DND-41 (cell line): ENCODE measurements around the gene LENG9.
"Not testable (repeated sequence)": the region's sequence is repeated elsewhere in the genome, so short reads cannot be mapped to it uniquely, and the experiment has no call there.

Experiments used
- ATAC-seq: fragments of 200-7000 bp; cut with Tn5 transposase; 3 replicates; pipeline ENCODE4 v1.9.1; 2021; ENCODE audit warnings: low read depth; ENCODE audit not compliant: insufficient read depth
- DNase-seq: peaks from one replicate; pipeline ENCODE4 v3.0.0-alpha.2; 2020
- H2AFZ ChIP-seq: 2 replicates; pipeline ENCODE4 v1.6.0; 2012; ENCODE audit warnings: low read depth, low read length
- H3K27ac ChIP-seq: 2 replicates; pipeline ENCODE4 v1.5.1; 2012; ENCODE audit warnings: low read length, inconsistent platforms
- H3K27me3 ChIP-seq: fragments of 200-600 bp; sonication (generic); 2 replicates; pipeline ENCODE4 v1.6.0; 2012; ENCODE audit warnings: low read length, mild to moderate bottlenecking, inconsistent platforms; ENCODE audit not compliant: insufficient read depth, poor library complexity
- H3K36me3 ChIP-seq: 2 replicates; pipeline ENCODE4 v1.5.1; 2012; ENCODE audit warnings: low read length, inconsistent platforms; ENCODE audit not compliant: insufficient read depth
- H3K4me1 ChIP-seq: 2 replicates; pipeline ENCODE4 v1.5.1; 2012; ENCODE audit warnings: mild to moderate bottlenecking, low read length; ENCODE audit not compliant: insufficient read depth
- H3K4me2 ChIP-seq: 2 replicates; pipeline ENCODE4 v1.6.0; 2012; ENCODE audit warnings: mild to moderate bottlenecking, moderate library complexity, low read length, inconsistent platforms; ENCODE audit not compliant: insufficient read depth
- H3K4me3 ChIP-seq, 2 experiments: fragments of 200-600 bp in 1 of 2; shearing (Covaris generic) in 1 of 2; 2 replicates each; pipeline ENCODE4 v1.5.1; 2012 to 2016; ENCODE audit warnings: inconsistent platforms in 2 of 2, low read length in 2 of 2, mild to moderate bottlenecking in 2 of 2, low read depth in 1 of 2, moderate library complexity in 1 of 2
- H3K79me2 ChIP-seq: 2 replicates; pipeline ENCODE4 v1.6.0; 2012; ENCODE audit warnings: low read length, inconsistent platforms; ENCODE audit not compliant: insufficient read depth
- H3K9ac ChIP-seq: 2 replicates; pipeline ENCODE4 v1.6.0; 2012; ENCODE audit warnings: low read depth, mild to moderate bottlenecking, inconsistent platforms, low read length, moderate library complexity
- H3K9me3 ChIP-seq: 2 replicates; pipeline ENCODE4 v1.5.1; 2012; ENCODE audit warnings: low read length, moderate library complexity, mild to moderate bottlenecking, inconsistent platforms; ENCODE audit not compliant: insufficient read depth, severe bottlenecking
- H4K20me1 ChIP-seq: 2 replicates; pipeline ENCODE4 v1.6.0; 2012; ENCODE audit warnings: low read length; ENCODE audit not compliant: insufficient read depth
- CTCF ChIP-seq: IDR thresholded peaks from 2 replicates; pipeline ENCODE4 v1.5.1; 2012; ENCODE audit warnings: borderline replicate concordance, low read length, moderate library complexity, mild to moderate bottlenecking; ENCODE audit not compliant: poor library complexity, severe bottlenecking; ENCODE audit errors: extremely low read depth
- EZH2 ChIP-seq: IDR thresholded peaks from 3 replicates; pipeline ENCODE4 v1.6.1; 2012; ENCODE audit warnings: borderline replicate concordance, low read depth, mild to moderate bottlenecking, moderate library complexity, low read length, inconsistent platforms; ENCODE audit not compliant: severe bottlenecking

Gene LENG9

DNA sequence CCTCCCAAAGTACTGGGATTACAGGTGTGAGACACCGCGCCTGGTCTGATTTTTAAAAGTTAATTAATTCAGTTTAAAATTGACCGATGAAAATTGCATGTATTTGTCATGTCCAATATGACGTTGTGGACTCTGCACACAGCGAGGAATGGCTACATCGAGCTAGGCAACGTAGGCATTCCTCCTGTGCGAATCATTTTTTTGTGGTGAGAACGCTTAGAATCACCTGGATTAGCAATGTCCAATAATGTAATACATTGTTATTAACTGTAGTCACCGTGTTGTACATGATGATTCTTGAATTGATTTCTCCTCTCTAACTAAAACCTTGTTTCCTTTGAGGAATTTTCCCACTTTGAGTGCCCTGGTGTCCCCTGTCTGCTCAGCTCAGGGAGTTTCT is 42.5 kb upstream of the LENG9 start:
- no peak for DNase-seq
- Histone ChIP-seq H4K20me1 (no peaks in the 10 kb centered on the region), H3K36me3 (no peaks in the 10 kb centered on the region), H3K4me2 (no peak overlapping the region), H3K9me3 (no peaks in the 10 kb centered on the region), H3K27ac (no peak overlapping the region), H2AFZ (no peak overlapping the region), H3K4me3 (no peak overlapping the region), H3K4me1 (peaks cover 2% of the 10 kb centered on the region; the same call in 1 of the 2 replicates), H3K27me3 (no peaks in the 10 kb centered on the region), H3K9ac (no peak overlapping the region), H3K79me2 (0 out of 2 replicates have a peak, but pooled peaks cover 2% of the 10 kb centered on the region)
- TF ChIP-seq EZH2 (no peak), CTCF (no peak)
- ATAC-seq, result no peak

- H3K9ac ChIP-seq, H3K36me3 ChIP-seq, H3K9me3 ChIP-seq, H3K79me2 ChIP-seq, H3K4me1 ChIP-seq, H2AFZ ChIP-seq, H3K4me2 ChIP-seq, ATAC-seq, H3K4me3 ChIP-seq, H3K27ac ChIP-seq, DNase-seq, H3K27me3 ChIP-seq, H4K20me1 ChIP-seq: not testable (repeated sequence)
Observed at GRCh38 chr19:54505542-54505941, 42.0 kb upstream of the LENG9 start.

DNA sequence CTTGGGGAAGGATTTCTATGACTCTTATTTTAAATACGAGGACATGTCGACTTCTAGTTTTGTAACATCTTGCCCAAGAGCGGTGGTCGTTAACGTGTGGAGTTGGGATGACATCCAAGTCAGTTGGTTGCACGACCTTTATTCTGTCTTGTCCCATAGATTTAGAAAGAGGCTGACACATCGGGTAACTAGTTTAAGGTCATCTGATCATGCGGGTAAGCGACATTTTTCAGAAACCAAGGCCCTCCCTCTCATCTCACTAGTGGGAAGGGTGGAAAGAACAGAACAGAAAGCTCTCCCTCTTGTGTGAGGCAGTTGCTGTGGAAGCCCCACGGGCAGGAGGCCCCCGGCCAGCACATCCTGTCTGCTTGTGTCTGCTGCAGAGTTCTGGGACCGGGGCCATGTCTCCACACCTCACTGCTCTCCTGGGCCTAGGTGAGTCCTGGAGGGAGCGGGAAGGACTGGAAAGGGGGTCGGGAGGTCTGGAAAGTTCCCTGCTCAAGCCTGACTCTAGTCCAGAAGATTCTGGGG is 39.0 kb upstream of the LENG9 start, which contains the start of gene LAIR2:
TSS of gene LAIR2 (plus strand) at position 314 of the 531 bp plus-strand sequence. CDS start at position 402, 88 bp downstream.
- Histone ChIP-seq H3K9ac (peak within 1 kb of the TSS; percentile 34; the same call in 1 of the 2 replicates), H3K27me3 (peaks cover 3% of the 10 kb centered on the region), H3K4me1 (peaks cover 18% of the 10 kb centered on the region), H4K20me1 (no peaks in the 10 kb centered on the region; the same call in 1 of the 2 replicates), H3K36me3 (no peaks in the 10 kb centered on the region), H3K4me3 (peak within 1 kb of the TSS in 1 of 2 experiments; percentile 43; a peak in 2 of 4 replicates), H3K79me2 (peaks cover 5% of the 10 kb centered on the region; the same call in 1 of the 2 replicates), H3K9me3 (no peaks in the 10 kb centered on the region), H3K27ac (peak within 1 kb of the TSS; percentile 60; the same call in 1 of the 2 replicates), H3K4me2 (peak within 1 kb of the TSS; percentile 49), H2AFZ (no peak within 1 kb of the TSS)
- ATAC-seq (no peak), DNase-seq (no peak)
- TF ChIP-seq CTCF (no peak), EZH2 (no peak)

DNA sequence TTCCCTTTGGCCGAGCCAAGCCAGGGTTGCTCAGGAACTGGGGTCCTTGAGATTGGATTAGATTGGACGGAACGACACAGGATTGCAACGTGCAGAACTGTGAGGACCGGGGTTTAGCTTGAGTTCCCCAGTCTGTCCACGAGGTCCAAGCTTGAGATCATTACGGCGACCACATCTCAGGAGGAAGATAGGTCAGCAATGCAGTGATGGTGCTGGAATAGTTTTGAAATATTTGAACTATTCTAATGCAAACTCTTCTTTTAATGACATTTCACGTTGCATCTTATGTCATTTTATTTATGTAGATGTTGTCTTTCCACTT is 34.8 kb upstream of the LENG9 start:
- not testable (repeated sequence) for H3K36me3 ChIP-seq, H2AFZ ChIP-seq, H4K20me1 ChIP-seq, H3K79me2 ChIP-seq, H3K27me3 ChIP-seq, ATAC-seq, H3K9me3 ChIP-seq
- Histone ChIP-seq H3K4me1 (peaks cover 24% of the 10 kb centered on the region), H3K4me2 (0 out of 2 replicates have a peak overlapping the region, but pooled peaks have one; percentile 22), H3K4me3 (peak overlapping the region; percentile 25 to 54; a peak in 3 of 4 replicates), H3K27ac (peak overlapping the region; percentile 84), H3K9ac (peak overlapping the region; percentile 60)
- DNase-seq, result peak; percentile 38

- Histone ChIP-seq H3K9ac (peak overlapping the region; percentile 60), H3K4me3 (peak overlapping the region; percentile 25 to 54; a peak in 3 of 4 replicates), H3K27ac (peak overlapping the region; percentile 84), H3K4me2 (peak overlapping the region; percentile 22; the same call in 1 of the 2 replicates), H3K4me1 (peaks cover 24% of the 10 kb centered on the region)
- not testable (repeated sequence) for H3K79me2 ChIP-seq, H3K27me3 ChIP-seq, H2AFZ ChIP-seq, H4K20me1 ChIP-seq, H3K9me3 ChIP-seq, H3K36me3 ChIP-seq
- ATAC-seq (peak; percentile 91), DNase-seq (peak; percentile 69)
Observed at GRCh38 chr19:54497747-54498450, 34.3 kb upstream of the LENG9 start.

- not testable (repeated sequence) for H3K9me3 ChIP-seq, H3K27ac ChIP-seq, H3K9ac ChIP-seq, H3K79me2 ChIP-seq, H3K27me3 ChIP-seq, H2AFZ ChIP-seq, DNase-seq, H3K36me3 ChIP-seq, H3K4me3 ChIP-seq, H4K20me1 ChIP-seq, H3K4me2 ChIP-seq
- peaks cover 22% of the 10 kb centered on the region for H3K4me1 ChIP-seq
- ATAC-seq, result peak; percentile 47; the same call in 1 of the 3 replicates
Observed at GRCh38 chr19:54495284-54495683, 31.7 kb upstream of the LENG9 start.
